HG02623 (cell line): Measurements from ENCODE around the gene FGF16.
"Not testable (repeated sequence)": the region's sequence is repeated elsewhere in the genome, so short reads cannot be mapped to it uniquely, and the experiment has no call there.

ENCODE experiments used
- ATAC-seq: cut with Tn5 transposase; IDR thresholded peaks from one replicate; pipeline ENCODE4 v1.9.1; 2021; ENCODE audit warnings: moderate library complexity; ENCODE audit not compliant: unreplicated experiment

The FGF16 gene

GRCh38 chrX:77446908-77447652 lies at the start of gene FGF16:
FGF16 (plus strand) TSS chrX:77447389; CDS start chrX:77447675, 286 bp downstream.
- ATAC-seq: no peak

- no peak for ATAC-seq
Observed at GRCh38 chrX:77398330-77398954, 48.7 kb upstream of the FGF16 start.

GRCh38 chrX:77404419-77404818 lies 42.8 kb upstream of the FGF16 start:
- no peak for ATAC-seq

GRCh38 chrX:77407821-77408220 lies 39.4 kb upstream of the FGF16 start:
- ATAC-seq: not testable (repeated sequence)

GRCh38 chrX:77412631-77413030 lies 34.6 kb upstream of the FGF16 start:
- no peak for ATAC-seq

- ATAC-seq: no peak
Observed at GRCh38 chrX:77415161-77415560, 32.0 kb upstream of the FGF16 start.

- no peak for ATAC-seq
Observed at GRCh38 chrX:77415882-77416281, 31.3 kb upstream of the FGF16 start.

- no peak for ATAC-seq
Observed at GRCh38 chrX:77422891-77423648, 24.1 kb upstream of the FGF16 start.

GRCh38 chrX:77426811-77427210 lies 20.4 kb upstream of the FGF16 start:
- no peak for ATAC-seq

GRCh38 chrX:77427611-77428010 lies 19.6 kb upstream of the FGF16 start:
- no peak for ATAC-seq

GRCh38 chrX:77428551-77428950 lies 18.6 kb upstream of the FGF16 start:
- no peak for ATAC-seq

GRCh38 chrX:77431227-77431626 lies 16.0 kb upstream of the FGF16 start:
- no peak for ATAC-seq

- ATAC-seq: no peak
Observed at GRCh38 chrX:77433001-77433400, 14.2 kb upstream of the FGF16 start.

- no peak for ATAC-seq
Observed at GRCh38 chrX:77434962-77435361, 12.2 kb upstream of the FGF16 start.

- ATAC-seq: no peak
Observed at GRCh38 chrX:77436271-77436670, 10.9 kb upstream of the FGF16 start.

GRCh38 chrX:77436682-77437081 lies 10.5 kb upstream of the FGF16 start:
- ATAC-seq: no peak

GRCh38 chrX:77440330-77440729 lies 6.9 kb upstream of the FGF16 start:
- ATAC-seq: no peak

GRCh38 chrX:77441033-77441432 lies 6.2 kb upstream of the FGF16 start:
- no peak for ATAC-seq

GRCh38 chrX:77441479-77441878 lies 5.7 kb upstream of the FGF16 start:
- ATAC-seq: no peak

GRCh38 chrX:77442728-77443127 lies 4.5 kb upstream of the FGF16 start:
- no peak for ATAC-seq

- ATAC-seq: no peak
Observed at GRCh38 chrX:77444075-77444474, 3.1 kb upstream of the FGF16 start.

- no peak for ATAC-seq
Observed at GRCh38 chrX:77444545-77444944, 2.6 kb upstream of the FGF16 start.
